Calu3 (cell line): ENCODE measurements around the gene OLAH. TPM values are rescaled to one million over a fixed set of nuclear protein-coding genes. Genes with fewer than 3 reads are reported as not detected.

Source experiments
- BruUV-seq: library from RNA; stranded (reverse); fragments of 400-500 nt; replicated peaks from 2 replicates; lab custom pipeline; 2021; lab: Mats Ljungman, UMichigan
- CTCF ChIA-PET: fragments of 300-600 bp; sonication (Branson Sonifier 250); formaldehyde crosslinking; loops from one replicate; lab custom pipeline; 2022; ENCODE audit warnings: antibody characterized with exemption; lab: Charles Lee
- DNase-seq: peaks from one replicate; pipeline ENCODE4 v3.0.0; 2022
- H3K27ac Mint-ChIP-seq: one replicate; pipeline ENCODE4 v1.8.0; 2022; ENCODE audit warnings: mixed read lengths; ENCODE audit not compliant: unreplicated experiment
- H3K27me3 Mint-ChIP-seq: one replicate; pipeline ENCODE4 v1.8.0; 2022; ENCODE audit warnings: mixed read lengths; ENCODE audit not compliant: unreplicated experiment
- H3K36me3 Mint-ChIP-seq: one replicate; pipeline ENCODE4 v1.8.0; 2022; ENCODE audit warnings: mild to moderate bottlenecking, moderate library complexity, mixed read lengths; ENCODE audit not compliant: insufficient read depth, unreplicated experiment
- H3K4me1 Mint-ChIP-seq: one replicate; pipeline ENCODE4 v1.8.0; 2022; ENCODE audit warnings: mild to moderate bottlenecking, low read depth, mixed read lengths; ENCODE audit not compliant: unreplicated experiment
- H3K4me3 Mint-ChIP-seq: one replicate; pipeline ENCODE4 v1.8.0; 2022; ENCODE audit warnings: mild to moderate bottlenecking, low read depth, moderate library complexity, mixed read lengths; ENCODE audit not compliant: unreplicated experiment
- H3K9me3 Mint-ChIP-seq: one replicate; pipeline ENCODE4 v1.8.0; 2022; ENCODE audit warnings: low read depth, mixed read lengths; ENCODE audit not compliant: unreplicated experiment
- intact Hi-C: fragments of 100-400 bp; cut with micrococcal nuclease; formaldehyde crosslinking; loops from one replicate; pipeline ENCODE4 v1.10.0; 2022; ENCODE audit not compliant: unreplicated experiment
- total RNA-seq: library from RNA; stranded (reverse); gene quantifications from 2 replicates; pipeline ENCODE4 v1.2.3, GENCODE V29; 2022
- TF ChIP-seq, protein P1 (sequence below): fragments of 200-600 bp; IDR thresholded peaks from one replicate; pipeline ENCODE4 v1.8.0; 2022; ENCODE audit warnings: antibody characterized with exemption; ENCODE audit not compliant: unreplicated experiment

OLAH gene
- total RNA-seq, 1 experiment from 2014 or later: not detected

DNA sequence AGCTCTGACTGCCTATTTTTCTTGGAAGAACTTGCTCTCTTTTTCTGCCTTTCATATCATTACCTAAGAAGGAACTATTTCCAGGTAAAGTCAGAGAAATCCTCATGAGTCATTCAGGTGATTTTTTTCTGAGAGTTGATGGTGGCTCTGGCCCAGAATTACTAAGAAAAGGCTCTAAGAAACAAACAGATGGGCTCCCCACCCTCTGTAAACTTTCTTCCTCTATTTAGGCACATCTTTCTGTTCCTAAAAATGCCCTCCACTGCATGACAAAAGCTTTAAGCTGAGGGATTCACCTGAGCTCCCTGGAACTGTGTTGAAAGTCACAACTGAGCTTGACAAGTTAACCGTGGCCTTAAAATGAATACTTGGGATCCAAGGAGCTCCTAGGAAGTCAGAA is 1.6 kb downstream of the OLAH start:
- CTCF ChIA-PET: no interaction called here
- Mint-ChIP-seq H3K27me3 (peaks cover 10% of the 10 kb centered on the region), H3K36me3 (no peaks in the 10 kb centered on the region), H3K4me1 (peaks cover 30% of the 10 kb centered on the region), H3K27ac (no peak overlapping the region), H3K9me3 (peaks cover 3% of the 10 kb centered on the region), H3K4me3 (no peak overlapping the region)
- BruUV-seq: no TSS peak
- no peak for DNase-seq
- intact Hi-C loops: no loop called here
- TF ChIP-seq, protein P1, sequence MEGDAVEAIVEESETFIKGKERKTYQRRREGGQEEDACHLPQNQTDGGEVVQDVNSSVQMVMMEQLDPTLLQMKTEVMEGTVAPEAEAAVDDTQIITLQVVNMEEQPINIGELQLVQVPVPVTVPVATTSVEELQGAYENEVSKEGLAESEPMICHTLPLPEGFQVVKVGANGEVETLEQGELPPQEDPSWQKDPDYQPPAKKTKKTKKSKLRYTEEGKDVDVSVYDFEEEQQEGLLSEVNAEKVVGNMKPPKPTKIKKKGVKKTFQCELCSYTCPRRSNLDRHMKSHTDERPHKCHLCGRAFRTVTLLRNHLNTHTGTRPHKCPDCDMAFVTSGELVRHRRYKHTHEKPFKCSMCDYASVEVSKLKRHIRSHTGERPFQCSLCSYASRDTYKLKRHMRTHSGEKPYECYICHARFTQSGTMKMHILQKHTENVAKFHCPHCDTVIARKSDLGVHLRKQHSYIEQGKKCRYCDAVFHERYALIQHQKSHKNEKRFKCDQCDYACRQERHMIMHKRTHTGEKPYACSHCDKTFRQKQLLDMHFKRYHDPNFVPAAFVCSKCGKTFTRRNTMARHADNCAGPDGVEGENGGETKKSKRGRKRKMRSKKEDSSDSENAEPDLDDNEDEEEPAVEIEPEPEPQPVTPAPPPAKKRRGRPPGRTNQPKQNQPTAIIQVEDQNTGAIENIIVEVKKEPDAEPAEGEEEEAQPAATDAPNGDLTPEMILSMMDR: no peak

DNA sequence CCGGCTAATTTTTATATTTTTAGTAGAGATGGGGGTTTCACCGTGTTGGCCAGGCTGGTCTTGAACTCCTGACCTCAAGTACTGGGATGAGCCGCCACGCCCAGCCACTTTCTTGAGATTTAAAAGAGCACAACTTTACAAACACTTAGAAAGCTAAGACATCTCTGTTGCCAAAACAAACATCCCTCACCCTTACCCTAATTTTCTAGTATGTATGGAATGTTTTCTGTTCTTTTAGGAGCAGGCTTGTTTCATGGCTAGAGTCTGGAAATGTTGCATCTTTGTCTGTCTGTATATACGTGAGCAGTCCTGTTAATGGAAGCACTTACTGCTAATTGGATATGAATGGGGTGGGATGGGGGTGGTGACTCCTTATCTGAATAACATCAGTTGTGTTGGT is 2.9 kb downstream of the OLAH start:
- Mint-ChIP-seq H3K27ac (no peak overlapping the region), H3K9me3 (peaks cover 3% of the 10 kb centered on the region), H3K4me3 (no peak overlapping the region), H3K27me3 (no peaks in the 10 kb centered on the region), H3K36me3 (no peaks in the 10 kb centered on the region), H3K4me1 (peaks cover 30% of the 10 kb centered on the region)
- intact Hi-C loops: no loop called here
- TF ChIP-seq, protein P1: no peak
- DNase-seq: no peak
- no TSS peak for BruUV-seq
- CTCF ChIA-PET: no interaction called here

DNA sequence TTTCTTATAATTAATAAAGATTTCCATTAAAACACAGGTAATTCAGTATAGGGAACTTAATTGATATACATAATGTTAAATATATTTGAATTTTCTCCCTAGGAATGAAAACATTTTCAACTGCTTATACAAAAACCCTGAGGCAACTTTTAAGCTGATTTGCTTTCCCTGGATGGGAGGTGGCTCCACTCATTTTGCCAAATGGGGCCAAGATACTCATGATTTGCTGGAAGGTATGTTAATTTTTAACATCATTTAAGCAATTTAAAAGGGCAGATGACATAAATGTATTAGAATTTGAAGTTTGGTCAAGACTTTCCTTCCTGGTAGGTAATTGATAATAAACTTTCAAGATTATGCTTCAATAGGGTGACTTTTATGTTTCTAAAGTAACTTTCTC is 5.8 kb downstream of the OLAH start:
- no peaks in the 10 kb centered on the region for H3K36me3 Mint-ChIP-seq
- H3K9me3 Mint-ChIP-seq: no peaks in the 10 kb centered on the region
- intact Hi-C loops: no loop called here
- DNase-seq: no peak
- H3K27ac Mint-ChIP-seq: no peak overlapping the region
- no TSS peak for BruUV-seq
- CTCF ChIA-PET: no interaction called here
- TF ChIP-seq, protein P1: no peak
- H3K27me3 Mint-ChIP-seq: no peaks in the 10 kb centered on the region
- H3K4me1 Mint-ChIP-seq: peaks cover 22% of the 10 kb centered on the region
- no peak overlapping the region for H3K4me3 Mint-ChIP-seq

DNA sequence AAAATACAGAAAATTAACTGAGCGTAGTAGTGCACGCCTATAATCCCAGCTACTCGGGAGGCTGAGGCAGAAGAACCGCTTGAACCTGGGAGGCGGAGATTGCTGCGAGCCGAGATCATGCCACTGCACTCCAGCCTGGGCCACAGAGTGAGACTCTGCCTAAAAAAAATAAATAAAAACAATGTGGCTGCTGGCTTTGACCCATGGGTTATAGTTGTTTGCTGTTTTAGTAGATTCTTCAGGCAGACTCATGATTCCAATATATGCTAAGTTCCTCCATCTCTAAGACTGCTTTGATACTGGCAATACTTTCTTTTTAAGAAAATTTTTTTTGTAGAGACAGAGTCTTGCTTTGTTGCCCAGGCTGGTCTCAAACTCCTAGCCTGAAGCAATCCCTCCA is 8.4 kb downstream of the OLAH start:
- no peak for DNase-seq
- CTCF ChIA-PET: no interaction called here
- TF ChIP-seq, protein P1: no peak
- Mint-ChIP-seq H3K27ac (no peak overlapping the region), H3K27me3 (no peaks in the 10 kb centered on the region), H3K4me3 (no peak overlapping the region), H3K36me3 (no peaks in the 10 kb centered on the region), H3K4me1 (peaks cover 2% of the 10 kb centered on the region), H3K9me3 (no peaks in the 10 kb centered on the region)
- intact Hi-C loops: no loop called here
- no TSS peak for BruUV-seq
